ENCODE data around the gene MRPL14.

Gene MRPL14

GRCh38 chr6:44077214-44077946 is 49.9 kb downstream of the MRPL14 start:
- DNase-seq, result no peak

GRCh38 chr6:44076356-44077213 is 50.7 kb downstream of the MRPL14 start:
- DNase-seq, result no peak

GRCh38 chr6:44075647-44076355 is 51.5 kb downstream of the MRPL14 start:
- DNase-seq, result no peak

- DNase-seq, result no peak
These were observed 52.2 kb downstream of the MRPL14 start for GRCh38 chr6:44074813-44075646.

- peak; percentile 44 for DNase-seq
These were observed 52.8 kb downstream of the MRPL14 start for GRCh38 chr6:44074439-44074812.

GRCh38 chr6:44073612-44074438 is 53.4 kb downstream of the MRPL14 start:
- no peak for DNase-seq

GRCh38 chr6:44072959-44073611 is 54.2 kb downstream of the MRPL14 start:
- DNase-seq, result peak; percentile 53

- no peak for DNase-seq
These were observed 54.7 kb downstream of the MRPL14 start for GRCh38 chr6:44072452-44072958.

- no peak for DNase-seq
These were observed 55.4 kb downstream of the MRPL14 start for GRCh38 chr6:44071670-44072451.

- DNase-seq, result no peak
These were observed 58.5 kb downstream of the MRPL14 start for GRCh38 chr6:44068607-44069296.

- DNase-seq, result no peak
These were observed 59.8 kb downstream of the MRPL14 start for GRCh38 chr6:44067173-44068139.

GRCh38 chr6:44066394-44067172 is 60.7 kb downstream of the MRPL14 start:
- DNase-seq, result no peak

- no peak for DNase-seq
These were observed 61.7 kb downstream of the MRPL14 start for GRCh38 chr6:44065443-44066140.

- no peak for DNase-seq
These were observed 62.3 kb downstream of the MRPL14 start for GRCh38 chr6:44064948-44065272.

GRCh38 chr6:44064089-44064947 is 62.9 kb downstream of the MRPL14 start:
- no peak for DNase-seq

GRCh38 chr6:44063561-44064059 is 63.6 kb downstream of the MRPL14 start:
- no peak for DNase-seq

Measured in effector CD4-positive, alpha-beta T cell (primary cell).